Large intestine (tissue), 3 donors: Measurements from ENCODE around the gene RIMBP3C. TPM values are rescaled to one million over a fixed set of nuclear protein-coding genes. Genes with fewer than 3 reads are reported as not detected.
A peak's percentile ranks its signal among the peaks of the same experiment; 100 is the strongest.
"Not testable (repeated sequence)": the region's sequence is repeated elsewhere in the genome, so short reads cannot be mapped to it uniquely, and the experiment has no call there.

Source experiments
- DNase-seq, 2 donors: peaks; one replicate each; pipeline versions ENCODE4 v3.0.0 to v3.0.0-alpha.2; 2013
- H3K27ac ChIP-seq: one replicate; pipeline ENCODE4 v1.5.1; 2013; ENCODE audit warnings: low read length
- H3K27me3 ChIP-seq: 2 replicates; pipeline ENCODE4 v1.6.1; 2013; ENCODE audit warnings: low read length; ENCODE audit not compliant: control insufficient read depth, insufficient read depth
- H3K36me3 ChIP-seq: 2 replicates; pipeline ENCODE4 v1.6.1; 2013; ENCODE audit warnings: low read length; ENCODE audit not compliant: control insufficient read depth, insufficient read depth
- H3K4me1 ChIP-seq: one replicate; pipeline ENCODE4 v1.6.1; 2013; ENCODE audit warnings: low read length; ENCODE audit not compliant: control insufficient read depth, insufficient read depth
- H3K4me3 ChIP-seq: one replicate; pipeline ENCODE4 v1.5.1; 2013; ENCODE audit warnings: low read length
- H3K9me3 ChIP-seq: one replicate; pipeline ENCODE4 v1.6.1; 2013; ENCODE audit warnings: mild to moderate bottlenecking, low read depth, low read length, moderate library complexity; ENCODE audit not compliant: control insufficient read depth
- WGBS: methylation state at CpG from one replicate; pipeline ENCODE4 v1.1.5; 2013; ENCODE audit warnings: low lambda C conversion rate; ENCODE audit not compliant: insufficient coverage; 5-methylcytosine and 5-hydroxymethylcytosine counted together
- polyA plus RNA-seq: library from polyadenylated mRNA; unstranded; fragments of 120-200 nt; gene quantifications from one replicate; pipeline ENCODE4 v1.2.1, GENCODE V29; 2013

RIMBP3C gene
- polyA plus RNA-seq, 1 donor = 0.04 TPM

DNA sequence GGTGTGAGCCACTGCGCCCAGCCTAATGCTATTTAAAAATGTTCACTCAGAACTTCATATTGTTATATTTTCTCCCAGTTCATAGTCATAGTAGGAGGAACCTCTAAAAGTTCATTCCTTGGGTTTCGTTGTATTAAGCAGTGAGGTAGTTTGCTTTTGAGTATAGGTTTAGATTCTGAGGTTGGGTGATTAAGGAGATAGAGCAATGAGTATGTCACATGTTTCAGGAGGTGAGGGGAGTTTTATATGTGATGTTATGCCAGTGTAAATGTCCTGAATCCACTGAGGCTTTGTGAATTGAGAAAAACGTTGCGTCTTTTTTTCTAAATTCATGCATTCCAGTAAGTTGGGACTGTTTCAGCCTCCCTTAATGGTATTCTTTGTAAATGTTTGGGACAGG, 20.4 kb upstream of the RIMBP3C start:
- WGBS = 100% methylated on average over 1 of the region's 4 CpGs
- DNase-seq = no peak
- Histone ChIP-seq H3K36me3 (no peaks in the 10 kb centered on the region), H3K27me3 (no peaks in the 10 kb centered on the region), H3K27ac (no peak overlapping the region), H3K4me3 (no peak overlapping the region), H3K4me1 (peaks cover 46% of the 10 kb centered on the region), H3K9me3 (no peaks in the 10 kb centered on the region)

DNA sequence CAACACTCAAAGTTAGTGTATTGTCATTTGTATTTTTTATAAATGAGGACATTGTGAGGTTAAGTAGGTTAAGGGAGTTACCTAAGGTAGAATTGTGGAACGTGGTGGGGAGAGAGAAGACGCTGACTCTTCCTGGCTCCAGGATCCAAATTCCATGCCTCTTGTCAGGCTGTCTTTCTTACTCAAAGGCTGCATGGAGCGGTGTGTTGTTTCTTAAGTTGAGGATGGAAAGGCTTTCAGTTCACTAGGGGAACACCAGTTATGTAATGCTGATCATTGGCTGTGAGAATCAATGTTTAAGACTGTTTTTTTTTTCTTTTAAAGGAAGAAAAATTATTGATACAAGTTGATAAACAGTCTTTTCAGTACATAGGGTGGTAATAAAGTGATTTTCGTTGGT, 19.1 kb upstream of the RIMBP3C start:
- no peak overlapping the region for H3K27ac ChIP-seq
- no peak for DNase-seq
- no CpG with 5 or more reads among the region's 4 CpGs for WGBS
- no peak overlapping the region for H3K4me3 ChIP-seq
- no peaks in the 10 kb centered on the region for H3K27me3 ChIP-seq
- H3K4me1 ChIP-seq = peaks cover 46% of the 10 kb centered on the region
- H3K36me3 ChIP-seq = no peaks in the 10 kb centered on the region
- no peaks in the 10 kb centered on the region for H3K9me3 ChIP-seq

DNA sequence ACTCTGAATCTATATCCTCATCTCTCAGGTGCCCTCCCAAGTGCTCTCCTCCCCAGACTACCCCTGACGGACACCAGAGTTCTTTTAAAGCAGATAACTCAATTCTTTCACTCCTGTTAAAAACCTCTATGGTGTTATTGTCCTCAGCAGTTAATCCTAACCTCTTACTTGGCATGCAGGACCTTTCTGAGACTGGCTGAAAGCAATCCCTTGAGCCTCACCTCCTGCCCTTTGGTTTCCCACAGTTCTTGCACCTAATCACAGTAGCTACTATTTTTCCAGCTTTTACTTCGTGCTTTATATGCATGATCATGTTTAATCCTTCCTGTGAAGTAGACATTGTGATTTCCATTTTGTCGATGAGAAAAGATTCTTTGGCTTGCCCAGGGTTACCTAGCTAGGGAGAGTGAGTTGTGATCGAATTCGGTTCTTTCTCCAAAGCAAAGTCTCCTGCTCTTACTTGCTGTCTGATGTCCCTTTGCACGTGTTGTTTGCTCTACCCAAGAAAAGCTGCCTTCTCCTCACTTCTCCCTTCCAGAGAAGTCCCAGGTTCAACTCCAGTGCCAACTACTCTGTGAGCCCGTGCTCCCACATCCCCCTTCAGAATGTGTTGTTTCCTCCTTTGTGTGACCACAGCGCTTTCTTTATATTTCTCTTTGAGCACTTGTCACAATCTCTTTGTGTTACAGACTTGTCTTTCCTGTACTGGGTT, 18.4 kb upstream of the RIMBP3C start:
- H3K4me3 ChIP-seq = peak overlapping the region; percentile 71
- peak overlapping the region; percentile 89 for H3K27ac ChIP-seq

DNA sequence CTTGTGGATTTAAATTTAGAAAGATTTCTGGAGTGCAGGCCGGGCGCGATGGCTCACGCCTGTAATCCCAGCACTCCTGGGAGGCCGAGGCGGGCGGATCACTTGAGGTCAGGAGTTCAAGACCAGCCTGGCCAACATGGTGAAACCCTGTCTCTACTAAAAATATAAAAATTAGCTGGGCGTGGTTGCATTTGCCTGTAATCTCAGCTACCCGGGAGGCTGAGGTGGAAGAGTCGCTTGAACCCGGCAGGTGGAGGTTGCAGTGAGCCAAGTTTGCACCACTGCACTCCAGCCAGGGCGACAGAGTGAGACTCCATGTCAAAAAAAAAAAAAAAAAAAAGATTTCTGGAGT, 17.8 kb upstream of the RIMBP3C start:
- H3K9me3 ChIP-seq, H3K36me3 ChIP-seq, DNase-seq, H3K27me3 ChIP-seq: not testable (repeated sequence)
- no CpG with 5 or more reads among the region's 12 CpGs for WGBS
- Histone ChIP-seq H3K4me1 (peaks cover 41% of the 10 kb centered on the region), H3K4me3 (peak overlapping the region; percentile 71), H3K27ac (peak overlapping the region; percentile 89)

More for the DNA sequence above, 18.4 kb upstream of the RIMBP3C start:
- Histone ChIP-seq H3K36me3 (no peaks in the 10 kb centered on the region), H3K4me1 (peaks cover 46% of the 10 kb centered on the region), H3K27me3 (no peaks in the 10 kb centered on the region), H3K9me3 (no peaks in the 10 kb centered on the region)
- 20% methylated on average over 3 of the region's 8 CpGs for WGBS
- DNase-seq = no peak

DNA sequence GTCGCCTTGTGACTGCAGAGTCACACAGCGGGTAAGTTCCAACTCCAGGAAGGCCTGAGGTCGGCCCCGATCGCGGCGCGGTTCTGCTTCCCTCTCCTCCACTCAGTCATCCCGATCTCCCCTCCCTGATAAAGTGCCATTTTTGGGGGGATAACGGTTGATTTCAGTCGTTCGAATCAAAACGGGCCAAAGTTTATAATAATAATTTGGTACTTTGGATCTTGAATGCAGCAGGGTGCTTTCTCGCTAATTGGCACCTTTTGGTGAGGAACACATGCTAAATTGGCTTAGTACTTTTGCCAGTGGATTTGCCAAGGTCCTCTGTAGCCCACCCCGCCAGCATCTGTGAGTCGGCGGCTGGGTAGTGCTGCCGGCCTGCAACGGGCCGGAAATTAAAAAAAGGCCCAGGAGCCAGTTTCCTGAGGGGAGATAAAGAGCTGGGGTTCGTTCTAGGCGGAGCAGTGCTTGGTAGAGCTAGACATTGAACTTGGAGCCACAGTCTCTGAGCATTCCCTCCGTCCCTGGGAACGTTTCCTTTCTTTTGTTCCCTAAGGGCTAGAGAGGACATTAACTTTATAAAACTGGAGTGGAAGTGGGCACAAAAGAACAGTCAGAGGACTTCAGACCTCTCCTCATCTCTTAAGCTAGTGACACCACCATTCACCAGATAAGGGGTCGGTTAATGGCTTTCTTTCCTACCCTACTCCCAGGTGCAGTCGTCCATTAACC, 17.2 kb upstream of the RIMBP3C start:
- peak overlapping the region; percentile 89 for H3K27ac ChIP-seq
- WGBS = no CpG with 5 or more reads among the region's 26 CpGs
- peak; percentile 9 to 62 for DNase-seq

DNA sequence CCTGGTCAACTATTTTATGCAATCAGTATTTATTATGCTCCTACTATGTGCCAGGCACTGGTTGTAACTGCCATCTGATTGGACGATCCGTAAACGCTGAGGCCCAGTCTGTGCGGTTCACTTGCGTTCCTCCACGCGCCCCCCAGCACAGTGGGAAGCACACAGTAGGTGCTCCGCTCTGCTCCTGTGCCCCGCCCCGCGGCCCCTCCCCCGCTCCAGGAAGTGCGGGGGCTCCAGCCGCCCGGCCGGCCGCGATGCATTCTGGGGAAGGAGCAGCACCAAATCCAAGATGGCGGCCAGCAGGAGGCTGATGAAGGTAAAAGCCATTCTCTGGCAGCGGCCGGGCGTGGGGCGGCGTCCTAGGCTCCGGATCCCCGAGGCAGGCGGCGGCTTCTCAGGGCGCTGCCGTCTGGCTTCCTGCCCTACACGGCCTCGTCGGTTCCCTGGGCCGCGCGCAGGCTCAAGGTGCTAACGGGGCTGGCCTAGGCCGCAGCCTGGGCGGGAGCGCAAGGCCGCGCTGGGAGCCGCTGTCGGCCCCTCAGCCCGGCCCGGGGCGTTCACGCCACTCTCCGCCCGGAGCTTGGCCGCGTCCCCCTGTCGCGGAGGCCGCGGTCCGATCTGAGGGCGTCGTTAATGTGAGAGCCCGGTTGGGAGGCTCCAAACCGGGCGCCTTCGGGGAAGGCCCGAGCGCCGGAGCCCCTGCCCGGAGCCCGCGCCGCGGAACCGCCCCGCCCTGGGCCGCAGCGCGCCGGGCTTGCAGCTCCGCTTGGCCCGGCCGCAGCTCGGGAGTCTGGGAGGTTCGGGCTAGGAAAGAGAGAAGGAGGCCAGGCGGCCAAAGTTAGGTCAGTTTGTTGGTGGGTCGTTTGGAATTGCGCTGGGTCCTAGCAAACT, 16.4 kb upstream of the RIMBP3C start, which contains the start of gene UBE2L3:
Gene UBE2L3 (plus strand): TSS at position 259 of the 891 bp plus-strand sequence. CDS start 31 bp downstream, at position 290.
- Histone ChIP-seq H3K27me3 (no peaks in the 10 kb centered on the region), H3K9me3 (no peaks in the 10 kb centered on the region)

More for the DNA sequence above, 17.2 kb upstream of the RIMBP3C start:
- Histone ChIP-seq H3K36me3 (no peaks in the 10 kb centered on the region), H3K9me3 (no peaks in the 10 kb centered on the region), H3K4me1 (peaks cover 36% of the 10 kb centered on the region), H3K27me3 (no peaks in the 10 kb centered on the region), H3K4me3 (peak overlapping the region; percentile 71)

DNA sequence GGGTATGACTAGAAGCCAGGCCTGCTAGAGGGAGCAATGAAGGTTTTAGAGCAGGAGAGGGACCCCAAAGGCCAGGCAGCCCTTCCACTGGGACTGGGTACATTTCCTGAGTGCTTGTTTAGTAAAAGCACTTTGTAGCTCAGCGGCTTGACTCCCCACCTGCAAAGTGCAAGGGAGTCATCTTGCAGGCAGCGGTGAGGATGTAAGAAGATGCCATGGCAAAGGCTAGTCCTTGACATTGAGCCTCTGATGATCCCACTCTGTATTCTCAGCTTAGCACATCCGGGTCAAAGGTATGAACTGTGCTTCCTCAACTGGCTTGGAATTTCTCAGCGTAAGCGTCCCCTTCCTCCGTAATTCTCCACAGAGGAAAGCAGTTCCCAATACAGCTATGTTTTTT, 13.2 kb upstream of the RIMBP3C start:
- WGBS = 100% methylated on average over 1 of the region's 6 CpGs

More for the DNA sequence above, 16.4 kb upstream of the RIMBP3C start, which contains the start of gene UBE2L3:
- no CpG with 5 or more reads among the region's 85 CpGs for WGBS
- H3K27ac ChIP-seq = peak within 1 kb of the TSS; percentile 89
- peak; percentile 69 to 91 for DNase-seq
- H3K4me1 ChIP-seq = peaks cover 28% of the 10 kb centered on the region
- H3K4me3 ChIP-seq = peak within 1 kb of the TSS; percentile 71
- H3K36me3 ChIP-seq = no peaks in the 10 kb centered on the region

DNA sequence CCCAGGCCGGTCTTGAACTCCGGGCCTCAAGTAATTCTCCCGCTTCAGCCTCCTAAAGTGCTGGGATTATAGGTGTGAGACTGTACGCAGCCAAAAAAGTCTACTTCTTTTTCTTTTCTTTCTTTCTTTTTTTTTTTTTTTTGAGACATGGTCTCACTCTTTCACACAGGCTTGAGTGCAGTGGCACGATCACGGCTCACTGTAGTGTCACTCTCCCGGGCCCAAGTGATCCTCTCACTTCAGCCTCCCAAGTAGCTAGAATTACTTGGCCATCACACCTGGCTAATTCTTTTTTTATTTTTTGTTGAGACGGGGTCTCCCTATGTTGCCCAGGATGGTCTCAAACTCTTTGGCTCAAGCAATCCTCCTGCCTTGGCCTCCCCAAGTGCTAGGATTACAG, 12.7 kb upstream of the RIMBP3C start:
- Histone ChIP-seq H3K27ac (no peak overlapping the region), H3K27me3 (no peaks in the 10 kb centered on the region), H3K9me3 (no peaks in the 10 kb centered on the region), H3K4me1 (no peaks in the 10 kb centered on the region), H3K4me3 (no peak overlapping the region), H3K36me3 (no peaks in the 10 kb centered on the region)
- no peak for DNase-seq
- 100% methylated on average over 4 of the region's 8 CpGs for WGBS

More for the DNA sequence above, 13.2 kb upstream of the RIMBP3C start:
- Histone ChIP-seq H3K4me1 (peaks cover 1% of the 10 kb centered on the region), H3K27me3 (no peaks in the 10 kb centered on the region), H3K4me3 (no peak overlapping the region), H3K36me3 (no peaks in the 10 kb centered on the region), H3K9me3 (no peaks in the 10 kb centered on the region), H3K27ac (no peak overlapping the region)
- no peak for DNase-seq

DNA sequence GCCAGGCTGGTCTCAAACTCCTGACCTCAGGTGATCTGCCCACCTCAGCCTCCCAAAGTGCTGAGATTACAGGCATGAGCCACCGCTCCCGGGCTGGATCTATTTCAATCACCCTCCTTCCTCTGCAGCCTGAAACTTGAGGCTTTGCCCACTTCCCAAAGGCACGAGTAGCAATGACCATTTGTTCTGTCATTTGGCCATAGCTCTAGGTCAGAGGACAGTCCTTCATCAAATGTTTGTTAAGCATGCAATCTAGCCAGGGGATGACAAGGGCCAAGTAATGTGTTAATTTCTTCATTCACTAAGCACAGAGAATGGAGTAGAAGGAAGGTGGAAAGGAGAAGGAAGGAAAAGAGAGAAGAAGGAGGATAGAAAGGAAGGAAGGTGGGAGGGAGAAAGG, 9.4 kb upstream of the RIMBP3C start:
- not testable (repeated sequence) for H3K9me3 ChIP-seq, H3K27ac ChIP-seq, H3K27me3 ChIP-seq, H3K4me3 ChIP-seq, H3K36me3 ChIP-seq, H3K4me1 ChIP-seq, DNase-seq
- WGBS = no CpG with 5 or more reads among the region's 3 CpGs
